HG03521 (cell line): ENCODE measurements around the gene IL1A.

Experiments used
- ATAC-seq: cut with Tn5 transposase; IDR thresholded peaks from one replicate; pipeline ENCODE4 v1.9.1; 2021; ENCODE audit warnings: mild to moderate bottlenecking, moderate library complexity; ENCODE audit not compliant: unreplicated experiment

IL1A gene

DNA sequence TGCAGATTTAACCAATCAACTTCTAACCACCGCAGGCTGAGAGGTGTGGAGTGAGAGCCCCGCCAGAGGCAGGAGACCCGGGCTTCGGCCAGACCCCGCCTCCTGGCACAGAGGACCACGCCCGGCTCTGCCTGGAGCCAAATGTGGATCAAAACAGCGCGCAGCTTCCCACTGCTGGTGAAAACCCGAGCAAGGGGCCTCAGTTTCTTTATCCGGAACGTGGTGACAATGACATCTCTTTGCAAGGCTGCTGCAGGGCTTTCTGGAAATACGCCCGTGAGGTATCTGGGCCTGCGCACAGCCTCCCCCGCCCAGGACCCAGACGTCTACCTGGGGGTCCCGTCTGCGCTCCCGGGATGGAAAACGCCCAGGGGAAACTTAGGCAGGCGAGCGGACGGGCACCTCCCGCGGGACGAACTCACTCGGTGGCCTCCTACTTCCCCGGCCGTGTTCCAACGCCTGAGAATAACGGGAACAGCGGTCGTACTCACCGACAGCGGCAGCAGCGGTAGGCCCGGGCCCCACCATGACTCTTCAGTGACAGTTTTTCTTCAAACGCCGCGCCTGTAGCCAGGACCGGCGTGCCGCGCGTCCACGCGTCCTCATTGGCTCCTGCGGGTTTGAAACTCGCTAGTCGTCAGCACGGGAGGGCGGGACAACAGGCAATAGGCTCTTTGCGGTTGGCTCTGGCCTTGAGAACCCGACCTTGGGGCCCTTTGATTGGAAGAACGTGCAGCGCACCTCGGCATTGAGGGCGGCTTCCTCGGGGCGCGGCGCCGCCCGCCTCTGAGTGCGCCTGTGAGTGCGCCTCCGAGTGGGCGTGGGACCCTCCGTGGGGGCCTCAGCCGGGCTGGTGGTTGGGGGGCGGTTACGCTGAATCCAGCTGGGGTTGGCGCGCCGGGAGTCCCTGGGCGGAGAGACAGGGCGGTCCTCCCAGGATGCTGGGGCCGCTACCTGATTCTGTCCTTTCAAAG is 19.9 kb downstream of the IL1A start, which contains the start of gene CKAP2L:
Gene CKAP2L (minus strand): TSS at position 539 of the 974 bp plus-strand sequence. CDS start 11 bp downstream, at position 528.
- ATAC-seq = peak; percentile 97

DNA sequence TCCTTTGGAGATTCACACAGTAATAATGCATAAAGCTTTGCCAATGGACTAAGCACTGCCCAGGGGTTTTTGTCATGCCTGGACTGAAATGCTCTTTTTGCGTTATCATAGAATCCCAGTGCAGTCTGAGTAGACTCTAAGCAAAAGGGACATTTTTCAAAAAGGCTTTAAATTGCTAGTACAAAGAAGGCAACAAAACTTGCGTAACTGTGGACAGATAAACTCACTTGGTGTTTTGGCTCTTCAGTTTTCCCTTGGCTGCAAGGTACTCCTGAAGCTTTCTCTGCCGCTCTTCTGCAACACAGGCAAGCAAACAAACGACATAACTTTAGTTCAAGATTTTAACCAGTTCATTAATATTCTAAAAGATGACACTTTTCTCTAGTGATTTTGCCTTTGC is 22.0 kb downstream of the IL1A start:
- ATAC-seq = no peak

DNA sequence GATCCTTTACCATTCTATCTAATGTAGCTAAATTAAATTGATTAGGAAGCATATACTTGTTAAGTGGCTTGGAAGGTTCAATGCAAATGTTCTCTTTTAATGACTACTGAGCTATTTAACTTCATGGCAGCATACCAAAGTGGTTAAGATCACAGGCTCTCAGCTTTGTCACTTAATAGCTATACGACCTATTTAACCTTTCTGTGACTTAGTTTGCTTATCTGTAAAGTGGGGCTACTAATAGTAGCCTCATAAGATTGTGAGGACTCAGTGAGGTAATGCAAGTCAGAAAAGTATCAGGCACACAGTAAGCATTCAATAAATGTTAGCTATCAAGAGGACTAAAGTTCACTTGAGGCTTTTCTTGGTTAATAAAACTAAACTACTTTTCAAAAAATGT is 24.1 kb downstream of the IL1A start:
- no peak for ATAC-seq

DNA sequence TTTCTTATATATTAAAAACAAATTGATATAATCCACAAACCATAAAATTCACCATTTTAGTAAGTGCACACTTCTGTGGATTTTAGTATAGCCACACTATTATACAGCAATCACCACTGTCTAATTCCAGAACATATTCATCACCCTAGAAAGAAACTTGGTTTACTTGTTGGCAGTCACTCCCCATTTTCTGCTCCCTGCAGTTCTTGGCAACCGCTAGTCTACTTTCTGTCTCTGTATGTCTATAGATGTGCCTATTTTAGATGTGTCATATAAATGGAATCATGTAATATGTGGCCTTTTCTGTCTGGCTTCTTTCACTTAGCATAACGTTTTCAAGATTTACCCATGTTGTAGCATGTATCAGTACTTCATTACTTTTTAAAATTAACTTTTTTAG is 25.6 kb downstream of the IL1A start:
- ATAC-seq = no peak

DNA sequence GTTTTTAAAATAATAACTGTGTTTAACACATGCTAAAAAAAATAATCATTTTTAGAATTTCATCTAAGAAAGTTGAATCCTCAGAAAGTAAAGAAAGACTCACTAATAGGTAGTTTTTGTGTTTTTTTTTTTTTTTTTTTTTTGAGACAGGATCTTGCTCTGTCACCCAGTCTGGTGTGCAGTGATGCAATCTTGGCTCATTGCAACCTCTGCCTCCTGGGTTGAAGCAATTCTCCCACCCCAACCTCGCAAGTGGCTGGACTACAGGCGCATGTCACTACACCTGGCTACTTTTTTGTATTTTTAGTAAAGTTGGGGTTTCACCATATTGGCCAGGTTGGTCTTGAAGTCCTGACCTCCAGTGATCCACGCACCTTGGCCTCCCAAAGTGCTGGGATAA is 27.0 kb downstream of the IL1A start:
- ATAC-seq = no peak

DNA sequence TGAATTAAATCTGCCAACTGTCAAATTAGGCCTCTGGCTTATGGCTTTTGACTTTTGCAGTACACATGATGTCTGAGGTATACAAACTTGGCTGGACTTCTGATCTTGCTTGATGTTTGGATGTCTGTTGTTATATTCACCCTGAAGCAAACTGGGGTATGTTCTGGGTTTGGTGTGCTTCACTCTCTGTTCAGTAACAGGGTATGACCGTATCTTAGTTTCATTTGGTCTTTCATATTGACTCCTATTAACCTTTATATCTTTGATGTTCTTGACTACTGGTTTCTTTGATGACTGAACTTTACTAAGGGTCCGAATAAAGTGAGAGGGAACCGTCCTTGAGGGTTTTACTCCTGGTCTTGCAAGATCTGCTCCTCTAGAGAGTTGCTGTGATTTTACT is 28.1 kb downstream of the IL1A start:
- no peak for ATAC-seq

DNA sequence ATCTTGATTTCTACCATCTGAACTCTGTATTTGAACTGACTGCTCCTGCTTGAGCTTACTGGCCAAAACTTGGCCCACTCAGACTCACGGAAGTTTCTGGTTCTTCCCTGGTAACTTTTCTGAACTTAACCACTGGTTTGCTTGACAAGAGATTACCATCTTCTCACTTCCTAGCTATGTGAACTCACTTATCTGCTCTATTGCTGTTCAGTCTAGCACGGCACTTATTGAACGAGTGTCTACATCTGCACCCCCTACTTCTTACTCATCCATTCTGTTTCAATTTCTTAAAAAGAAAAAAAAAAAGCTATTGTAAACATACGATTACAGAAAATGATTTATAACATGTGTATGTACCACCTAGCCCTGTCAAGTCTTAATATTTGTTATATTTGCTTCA is 28.8 kb downstream of the IL1A start:
- no peak for ATAC-seq

DNA sequence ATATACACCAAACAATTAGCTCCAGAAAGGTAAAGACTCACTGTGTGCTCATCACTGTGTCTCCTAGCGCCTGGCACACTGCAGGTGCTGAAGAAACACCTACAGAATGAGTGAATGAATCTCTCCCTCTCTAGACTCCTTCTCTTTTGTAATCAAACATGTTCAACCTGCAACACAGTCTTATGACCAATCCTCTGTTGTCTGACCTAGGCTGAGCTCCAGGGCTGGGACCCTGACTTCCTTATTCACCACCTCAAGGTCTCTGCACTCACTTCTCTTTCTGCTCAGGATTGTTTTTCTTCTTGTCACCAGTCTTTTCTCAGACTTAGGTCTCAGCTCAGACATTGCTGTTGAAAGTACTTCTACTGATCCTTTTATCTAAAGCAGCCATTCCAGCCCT is 29.7 kb downstream of the IL1A start:
- ATAC-seq = no peak

DNA sequence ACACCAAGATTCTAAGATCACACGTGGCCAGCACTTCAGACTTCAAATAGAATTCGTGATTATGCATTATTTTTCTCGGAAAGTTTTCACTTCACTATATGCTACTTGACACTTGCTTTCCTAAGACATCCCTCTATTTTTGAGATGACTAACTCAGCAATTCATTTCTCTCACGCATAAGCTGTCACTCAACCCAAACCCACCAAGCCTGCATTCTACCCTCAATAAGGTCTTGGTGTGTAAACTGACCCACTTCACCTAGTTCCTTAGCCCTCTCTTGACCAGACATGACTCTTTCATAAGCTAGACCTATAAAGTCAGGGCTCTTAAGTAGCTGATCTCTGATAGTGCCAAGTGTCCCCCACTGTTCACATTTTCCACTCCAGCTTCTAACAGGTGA is 31.6 kb downstream of the IL1A start:
- no peak for ATAC-seq

DNA sequence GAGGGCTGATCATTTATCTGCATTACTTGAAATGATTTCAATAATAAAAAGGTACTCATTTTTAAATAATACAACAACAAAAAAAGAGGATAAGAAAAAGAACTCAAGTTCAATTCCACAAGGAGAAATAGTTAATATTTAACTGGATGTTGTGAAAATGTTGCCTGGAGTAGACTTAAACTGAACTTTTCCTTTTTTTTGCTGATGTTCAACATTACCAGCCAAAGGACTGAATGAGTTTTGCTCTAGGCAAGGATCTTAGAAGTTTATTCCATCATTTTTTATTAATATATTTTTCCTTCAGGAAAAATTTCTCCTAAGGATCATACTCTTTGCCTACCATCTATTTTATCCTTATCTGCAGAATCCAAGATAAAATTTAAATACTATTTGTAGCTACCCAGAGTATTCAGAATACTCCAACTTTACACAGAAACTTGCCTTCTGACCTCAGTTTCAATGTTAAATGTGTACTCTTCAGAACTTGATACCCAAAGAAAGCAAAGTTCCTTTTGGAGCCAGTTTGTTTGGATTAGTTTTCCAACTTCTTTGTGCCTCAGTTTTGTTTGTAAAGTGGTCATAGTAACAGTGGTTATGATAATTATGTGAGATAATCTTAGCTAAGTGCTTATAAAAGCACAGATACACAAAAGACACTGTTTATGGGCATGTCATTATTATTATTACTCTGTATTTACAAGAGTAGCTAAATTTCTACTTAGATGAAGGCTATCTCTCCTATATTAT is 32.7 kb downstream of the IL1A start:
- no peak for ATAC-seq

DNA sequence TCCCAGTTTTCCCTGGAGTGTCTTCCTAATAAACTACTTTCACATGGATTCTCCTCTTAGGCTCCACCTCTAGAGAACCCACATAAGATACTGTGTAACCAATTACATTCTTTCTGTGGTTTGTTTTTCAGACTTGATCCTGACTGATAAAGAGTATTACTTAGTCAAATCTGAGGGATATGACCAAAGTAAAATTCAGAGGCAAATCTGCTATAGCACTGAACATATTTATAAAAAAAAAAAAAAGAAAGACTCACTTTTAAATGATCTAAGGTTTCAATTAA is 33.8 kb downstream of the IL1A start:
- ATAC-seq = no peak

DNA sequence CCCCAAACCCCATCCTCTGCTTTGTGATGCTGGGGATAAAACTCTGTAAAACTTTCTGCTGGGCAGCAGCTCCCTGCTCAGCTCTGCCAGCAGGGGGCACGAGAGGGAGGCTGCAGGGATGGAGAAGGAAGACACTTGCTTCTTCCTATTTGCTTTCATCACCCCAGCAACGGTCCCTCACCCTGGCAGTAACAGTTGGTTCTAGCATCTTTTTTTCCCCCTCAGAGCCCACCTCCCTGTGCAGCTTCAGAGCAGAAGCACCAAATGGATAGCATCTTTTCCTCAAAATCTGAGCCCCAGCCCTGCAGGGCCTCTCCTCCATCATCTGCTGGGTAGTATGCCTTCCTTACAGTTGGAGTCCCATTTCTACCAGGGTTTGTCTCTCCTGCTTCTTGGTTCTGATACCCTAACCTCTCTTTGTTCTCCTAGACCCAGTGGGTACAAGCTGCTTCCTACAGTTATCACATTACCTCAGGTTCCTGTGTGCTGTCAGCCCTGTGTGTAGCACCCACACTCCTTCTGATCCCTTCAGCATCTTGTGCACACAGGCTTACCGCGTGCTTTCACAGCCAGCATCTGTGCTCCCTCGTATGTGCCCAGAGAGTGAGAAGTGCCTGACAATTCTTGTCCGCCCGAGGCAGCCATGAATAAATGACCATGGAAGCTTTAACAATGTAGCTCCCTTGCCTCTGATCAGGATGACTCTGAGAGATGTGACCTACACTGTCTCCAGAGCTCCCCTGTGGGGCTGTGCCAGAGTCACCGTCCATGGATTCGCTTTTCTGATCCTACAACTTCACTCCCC is 34.3 kb downstream of the IL1A start:
- no peak for ATAC-seq

DNA sequence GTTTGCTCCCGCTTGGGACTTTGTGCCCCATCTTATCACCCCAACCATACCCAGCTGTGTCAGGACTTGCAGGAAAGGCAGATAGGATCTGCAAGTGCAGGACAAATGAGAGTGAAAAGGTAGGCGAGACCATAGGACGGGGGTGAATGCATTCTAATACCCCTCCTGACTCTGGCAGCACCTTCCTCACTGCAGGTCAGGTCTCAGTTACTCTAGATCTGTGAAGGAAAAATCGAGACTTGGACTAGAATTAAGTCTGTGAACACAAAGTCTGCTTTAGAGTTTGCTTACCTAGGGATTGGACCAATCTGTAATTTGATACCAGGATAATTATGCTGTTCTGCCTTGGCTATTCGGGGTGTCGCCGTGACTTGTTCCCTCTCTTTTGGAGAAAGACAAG is 43.8 kb downstream of the IL1A start:
- no peak for ATAC-seq

DNA sequence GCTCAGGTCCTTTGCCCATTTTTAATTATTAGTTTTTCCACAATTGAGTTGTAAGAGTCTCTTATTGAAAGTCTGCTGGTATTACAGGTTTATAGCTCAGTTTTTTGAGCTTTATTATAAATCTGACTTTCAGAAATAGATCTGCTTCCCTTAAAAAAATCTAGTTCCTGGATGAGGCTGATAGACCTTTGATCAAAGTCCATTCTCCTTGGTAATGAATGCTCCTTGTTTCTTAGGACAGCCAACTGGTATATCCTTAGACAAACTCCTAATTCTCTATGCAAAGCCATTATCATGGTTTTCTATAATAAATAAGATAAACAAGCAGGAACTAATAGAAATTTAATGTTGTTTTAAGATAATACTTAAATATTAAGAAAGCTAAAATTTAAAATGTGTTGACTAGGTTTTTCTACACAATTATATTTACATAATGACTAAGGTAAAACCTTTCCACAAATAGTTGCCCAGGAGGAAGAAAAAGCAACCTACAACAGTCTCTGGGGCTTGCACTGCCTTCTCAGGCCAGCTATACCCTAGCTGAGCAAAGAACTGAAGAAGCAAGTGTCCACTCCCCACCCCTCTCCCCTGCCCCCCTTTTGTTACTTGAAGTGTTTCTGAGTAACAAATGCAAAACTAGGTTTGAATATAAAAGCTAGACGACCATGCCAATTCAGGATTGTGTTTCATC is 46.6 kb downstream of the IL1A start:
- no peak for ATAC-seq

DNA sequence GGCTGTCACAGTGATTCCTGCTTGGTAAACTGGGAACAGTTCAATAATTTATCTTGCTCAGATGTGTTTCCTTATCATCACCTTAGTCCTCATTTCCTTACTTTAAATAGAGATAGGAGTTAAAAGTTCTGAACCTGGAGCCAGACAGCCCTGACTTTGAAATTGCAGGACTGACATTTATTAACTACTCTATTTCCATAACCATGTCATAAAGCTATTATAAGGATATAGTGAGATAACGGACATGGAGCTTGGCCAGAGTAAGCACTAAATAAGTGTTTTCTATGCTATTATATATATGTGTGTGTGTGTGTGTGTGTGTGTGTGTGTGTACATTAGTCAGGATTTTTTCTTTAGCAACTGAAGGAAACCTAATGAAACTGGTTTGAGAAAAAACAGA is 50.4 kb downstream of the IL1A start:
- no peak for ATAC-seq

DNA sequence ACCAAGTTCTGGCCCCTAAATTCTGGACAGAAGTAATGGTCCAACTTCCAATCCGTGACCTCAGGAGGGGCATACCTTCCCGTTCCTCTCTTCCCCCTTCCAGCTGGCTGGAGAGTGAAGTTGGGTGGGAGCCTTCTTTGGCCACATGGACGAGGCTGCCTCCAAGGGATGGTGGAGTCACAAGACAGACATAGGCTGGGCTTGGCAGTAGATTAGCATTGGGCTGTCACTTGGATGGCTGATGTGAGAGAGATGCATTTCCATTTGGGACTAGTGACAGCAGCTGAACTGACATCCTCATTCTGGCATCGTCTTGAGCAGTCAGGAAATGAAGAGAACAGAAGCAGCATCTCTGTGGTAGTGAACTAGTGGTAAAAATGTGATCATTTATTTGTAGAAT is 50.8 kb downstream of the IL1A start:
- no peak for ATAC-seq

DNA sequence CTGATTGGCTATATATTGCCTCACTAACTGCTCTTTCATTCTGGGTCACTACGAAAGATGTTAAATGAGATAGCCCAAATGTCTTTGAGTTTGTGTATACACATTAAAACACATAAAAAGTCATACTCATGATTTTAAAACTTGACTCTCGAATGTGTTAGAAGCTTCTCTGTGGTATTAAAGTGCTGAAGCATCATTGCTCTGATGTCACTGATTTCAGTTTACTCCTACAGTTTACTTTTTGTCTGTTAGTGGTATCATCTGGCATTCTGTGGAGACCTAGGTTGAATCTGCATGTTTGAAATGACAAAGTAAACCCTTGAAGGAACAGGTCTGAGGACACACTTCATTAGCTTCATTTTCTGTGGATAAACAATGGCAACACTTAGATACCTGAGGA is 52.8 kb downstream of the IL1A start:
- no peak for ATAC-seq

DNA sequence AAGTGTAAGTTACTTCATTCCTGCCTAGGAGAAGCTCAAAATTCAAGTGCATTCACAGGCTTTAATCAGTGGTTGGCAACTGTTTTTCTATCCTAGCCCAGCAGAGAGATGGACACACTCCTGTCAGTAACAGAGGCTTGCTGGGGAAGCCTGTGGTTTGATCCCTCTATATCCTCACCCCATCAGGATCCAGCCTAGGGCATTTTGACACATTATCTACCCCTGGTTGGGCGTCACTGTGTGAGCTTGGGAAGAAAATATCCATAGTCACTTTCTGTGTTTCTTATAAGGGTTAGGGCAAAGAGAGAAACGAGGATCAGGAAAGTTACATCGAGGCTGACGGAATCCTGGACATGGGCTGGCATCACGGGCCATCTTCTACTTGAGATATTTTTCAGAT is 53.5 kb downstream of the IL1A start:
- ATAC-seq = no peak

DNA sequence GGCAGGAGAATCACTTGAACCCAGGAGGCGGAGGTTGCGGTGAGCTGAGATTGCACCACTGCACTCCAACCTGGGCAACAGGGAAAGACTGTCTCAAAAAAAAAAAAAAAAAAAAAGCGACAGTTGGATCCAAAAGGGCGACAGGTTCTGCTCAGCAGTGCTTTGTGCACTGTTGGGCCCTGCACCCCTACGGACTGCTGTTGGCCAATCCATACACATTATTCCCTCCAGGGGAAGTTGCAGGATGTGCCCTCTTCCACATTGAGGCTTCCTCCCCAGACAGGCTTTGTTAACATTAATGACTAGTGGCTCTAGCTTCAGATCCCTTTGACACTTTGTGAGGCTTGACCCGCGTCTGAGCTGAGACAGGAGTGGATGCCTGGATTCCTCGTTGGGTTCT is 54.1 kb downstream of the IL1A start:
- no peak for ATAC-seq

DNA sequence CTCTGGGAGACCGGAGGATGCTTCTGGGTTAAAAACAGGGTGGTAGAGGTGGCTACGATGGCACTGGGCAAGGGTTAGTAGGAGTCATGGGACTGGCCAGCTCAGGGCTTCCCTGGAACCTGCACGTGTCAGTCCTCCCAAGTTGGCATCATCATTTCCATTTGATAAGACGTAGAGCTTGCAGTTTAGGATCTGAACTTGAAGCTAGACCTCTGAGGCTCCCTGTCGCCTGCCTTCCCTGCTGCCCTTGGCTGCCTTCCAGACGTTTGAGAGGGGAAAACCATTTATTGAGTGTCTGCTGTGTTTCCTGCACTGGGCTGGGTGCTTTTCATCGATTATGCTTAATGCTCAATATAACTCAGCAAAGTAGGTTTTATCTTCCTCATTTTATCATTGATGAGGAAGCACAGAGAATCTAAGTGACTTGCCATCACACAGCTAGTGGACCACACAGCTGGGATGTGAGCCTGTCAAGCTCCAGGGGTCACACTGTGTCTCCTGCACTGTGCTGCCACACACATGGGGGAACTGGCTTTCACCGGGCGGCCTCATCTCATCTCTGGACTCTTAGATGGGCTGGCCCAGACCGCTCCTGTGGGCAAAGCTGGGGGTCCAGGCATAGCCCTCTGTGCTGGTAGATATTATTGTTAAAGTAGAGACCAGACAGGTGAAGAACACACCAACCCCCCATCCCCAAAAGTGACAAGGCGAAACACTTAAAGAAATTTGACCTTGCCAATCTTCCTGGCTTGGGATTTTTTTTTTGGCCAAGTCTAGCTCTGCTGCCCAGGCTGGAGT is 55.7 kb downstream of the IL1A start:
- no peak for ATAC-seq
